ENCODE data around the gene RHBDD3.

DNA sequence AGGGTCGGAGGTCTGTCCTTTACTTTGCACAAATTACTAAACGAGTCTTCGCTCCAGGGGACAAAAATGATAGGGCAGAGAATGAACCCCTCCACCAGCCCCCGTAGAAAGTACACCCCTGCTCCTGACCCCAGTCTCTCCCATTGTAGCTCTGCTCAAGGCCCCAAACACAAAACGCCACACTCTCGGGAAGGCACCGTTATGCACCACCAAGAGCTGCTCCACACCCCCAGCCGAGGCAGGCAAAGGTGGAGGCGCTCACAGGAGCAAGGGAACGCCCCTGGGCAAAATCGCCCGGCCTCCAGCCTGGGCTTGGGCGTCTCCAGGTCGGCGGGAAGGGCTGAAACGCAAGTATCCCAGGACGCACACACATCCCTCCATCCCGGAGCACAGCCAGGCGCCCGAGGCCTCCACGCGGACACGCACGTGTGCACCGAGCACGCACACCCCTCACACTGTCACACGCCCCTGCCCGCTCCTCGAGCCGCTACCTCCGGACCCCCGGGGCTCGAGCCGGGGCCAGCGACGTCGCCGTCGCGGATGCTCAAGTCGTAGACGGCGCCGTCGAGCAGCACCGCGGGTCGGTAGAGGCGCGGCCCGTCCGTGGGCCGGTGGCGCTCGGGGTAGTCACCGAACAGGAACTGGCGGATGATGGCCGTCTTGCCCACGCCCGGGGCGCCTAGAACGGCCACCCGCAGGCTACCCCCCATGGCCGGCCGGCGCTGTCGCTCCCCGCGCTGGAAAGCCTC, 46.9 kb upstream of the RHBDD3 start:
- no peak for TF ChIP-seq ZFP30 (CRISPR knock-in tag; IDR thresholded peaks at IDR 0.05)
- no peak for TF ChIP-seq ARNTL (CRISPR knock-in tag; IDR thresholded peaks at IDR 0.05; ENCODE audit: borderline replicate concordance, low read depth)
- no peak for TF ChIP-seq ZNF565 (CRISPR knock-in tag; conservative IDR thresholded peaks at IDR 0.05; ENCODE audit: low read depth)
- no peak for TF ChIP-seq ZNF8 (CRISPR knock-in tag; IDR thresholded peaks at IDR 0.05)
- TF ChIP-seq ZC3H10 (CRISPR knock-in tag; IDR thresholded peaks at IDR 0.05) = no peak
- TF ChIP-seq PPARA (CRISPR knock-in tag; IDR thresholded peaks at IDR 0.05; ENCODE audit: borderline replicate concordance) = no peak
- TF ChIP-seq ESRRG (CRISPR knock-in tag; IDR thresholded peaks at IDR 0.05) = no peak
- TF ChIP-seq ZNF70 (CRISPR knock-in tag; IDR thresholded peaks at IDR 0.05) = no peak

Measured in SK-N-SH treated with all-trans-retinoic acid at 6 μM for 48 hours (cell line).